NCI-H146 (cell line): ENCODE results near the gene PHACTR2.
"Not testable (repeated sequence)": the region's sequence is repeated elsewhere in the genome, so short reads cannot be mapped to it uniquely, and the experiment has no call there.

Experiments used
- DNase-seq: peaks from one replicate; lab custom pipeline; 2025; lab: John Stamatoyannopoulos, UW

Gene PHACTR2

DNA sequence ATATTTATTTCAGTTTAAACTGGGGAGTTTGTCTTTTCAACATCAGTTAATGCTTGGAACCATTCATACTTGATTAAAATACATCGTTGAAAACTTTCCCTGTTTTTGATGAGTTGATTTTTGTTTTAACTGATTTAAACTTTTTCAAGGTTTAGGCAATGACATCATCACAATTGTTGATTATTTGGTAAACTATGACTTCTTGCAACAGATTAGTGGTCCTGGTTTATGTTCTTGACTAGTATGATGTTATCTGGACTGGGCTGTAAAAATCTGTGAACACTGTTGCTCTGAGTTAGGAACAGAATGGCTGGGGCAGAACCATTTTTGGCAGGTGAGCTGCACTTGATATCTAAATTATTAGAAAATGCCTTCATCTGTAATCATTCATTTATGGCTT is 186.5 kb downstream of the PHACTR2 start, which contains the start of gene ZC2HC1B:
Gene ZC2HC1B, plus strand, starts transcription at position 241 of the 400 bp plus-strand sequence. Its CDS starts 66 bp downstream, at position 307.
- DNase-seq, result no peak

DNA sequence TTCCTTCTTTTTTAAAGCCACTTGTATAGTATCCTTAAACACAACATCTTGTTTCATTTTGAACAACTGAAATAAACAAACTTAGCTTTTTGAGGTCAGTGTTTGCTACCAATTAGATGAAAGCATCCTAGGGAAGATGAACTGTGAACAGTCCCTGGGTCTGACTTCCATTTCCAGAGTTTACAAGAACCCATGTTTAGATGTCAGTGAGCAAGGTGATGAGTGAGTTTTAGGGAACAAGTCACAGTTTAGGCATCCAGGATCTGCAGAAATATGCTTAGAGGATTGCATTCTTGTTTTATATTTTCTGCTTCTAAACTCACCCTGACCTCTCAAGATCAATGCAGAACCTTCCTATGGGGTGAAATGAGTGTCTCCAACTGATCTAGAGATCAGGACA is 189.5 kb downstream of the PHACTR2 start:
- no peak for DNase-seq

- not testable (repeated sequence) for DNase-seq
Observed at GRCh38 chr6:143868808-143869207, 191.0 kb downstream of the PHACTR2 start.

DNA sequence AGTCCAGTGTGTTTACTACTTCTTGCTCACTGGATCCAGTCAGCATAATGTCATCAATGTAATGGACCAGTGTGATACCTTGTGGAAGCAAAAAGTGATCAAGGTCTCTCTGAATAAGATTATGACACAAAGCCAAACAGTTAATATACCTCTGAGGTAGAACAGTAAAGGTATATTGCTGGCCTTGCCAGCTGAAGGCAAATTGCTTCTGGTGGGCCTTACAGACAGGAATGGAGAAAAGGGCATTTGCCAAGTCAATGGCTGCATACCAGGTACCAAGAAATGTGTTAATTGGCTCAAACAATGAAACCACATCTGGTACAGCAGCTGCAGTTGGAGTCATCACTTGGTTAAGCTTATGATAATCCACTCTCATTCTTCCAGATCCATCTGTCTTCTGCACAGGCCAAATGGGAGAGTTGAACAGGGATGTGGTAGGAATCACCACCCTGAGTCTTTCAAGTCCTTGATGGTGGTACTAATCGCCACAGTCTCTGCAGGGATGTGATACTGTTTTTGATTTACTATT is 193.5 kb downstream of the PHACTR2 start:
- not testable (repeated sequence) for DNase-seq

GRCh38 chr6:143872201-143872600 is 194.4 kb downstream of the PHACTR2 start:
- DNase-seq, result no peak

DNA sequence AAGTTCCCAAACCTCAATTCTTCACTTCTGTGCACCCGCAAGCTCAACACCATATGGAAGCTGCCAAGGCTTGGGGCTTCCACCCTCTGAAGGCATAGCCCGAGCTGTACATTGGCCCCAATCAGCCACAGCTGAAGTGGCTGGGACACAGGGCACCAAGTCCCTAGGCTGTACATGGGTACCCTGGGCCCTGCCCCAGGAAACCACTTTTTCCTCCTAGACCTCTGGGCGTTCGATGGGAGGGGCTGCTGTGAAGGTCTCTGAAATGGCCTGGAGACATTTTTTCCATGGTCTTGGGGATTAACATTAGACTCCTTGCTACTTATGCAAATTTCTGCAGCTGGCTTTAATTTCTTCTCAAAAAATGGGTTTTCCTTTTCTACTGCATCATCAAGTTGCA is 195.8 kb downstream of the PHACTR2 start:
- DNase-seq, result not testable (repeated sequence)

- not testable (repeated sequence) for DNase-seq
Observed at GRCh38 chr6:143874503-143874902, 196.7 kb downstream of the PHACTR2 start.

DNA sequence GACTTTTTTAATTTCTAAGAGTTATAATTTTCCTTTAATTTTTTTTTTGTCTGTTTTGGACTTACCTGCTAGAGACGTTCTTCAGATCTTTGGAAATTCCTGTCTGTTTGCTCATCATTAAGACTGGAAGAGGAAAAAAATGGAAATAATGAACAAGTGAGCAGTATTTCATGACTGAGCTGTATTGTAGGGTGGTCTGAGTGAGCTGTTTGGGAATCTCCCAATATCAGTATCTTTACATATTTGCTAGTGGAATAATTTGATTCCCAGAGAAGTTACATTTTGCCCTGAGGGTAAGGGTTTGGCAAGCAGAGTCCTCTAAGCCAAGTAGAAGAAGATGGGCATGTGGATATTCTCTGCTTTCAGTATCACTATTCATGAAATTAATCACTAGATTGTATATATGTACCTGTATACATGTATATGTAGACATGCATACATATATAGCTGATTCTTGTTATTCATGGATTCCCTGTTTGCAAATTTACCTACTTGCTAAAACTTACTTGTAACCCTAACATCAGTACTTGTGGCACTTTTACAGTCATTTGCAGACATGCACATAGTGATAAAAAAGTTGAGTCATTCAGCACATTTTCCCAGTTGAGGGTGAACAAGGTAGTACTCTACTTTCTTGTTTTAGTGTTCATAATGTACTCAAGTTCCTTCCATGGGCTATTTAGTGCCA is 200.0 kb downstream of the PHACTR2 start:
- no peak for DNase-seq

GRCh38 chr6:143878272-143878760 is 200.6 kb downstream of the PHACTR2 start:
- no peak for DNase-seq

- DNase-seq, result no peak
Observed at GRCh38 chr6:143880412-143880811, 202.6 kb downstream of the PHACTR2 start.
